Parathyroid adenoma (tissue), 2 donors: ENCODE data around the gene MROH9.
"Not testable (repeated sequence)": the region's sequence is repeated elsewhere in the genome, so short reads cannot be mapped to it uniquely, and the experiment has no call there.

Experiments used
- H2AFZ ChIP-seq: fragments of 300-600 bp; sonication (generic); one replicate; pipeline ENCODE4 v1.7.0; 2017; ENCODE audit warnings: antibody characterized with exemption, mild to moderate bottlenecking
- H3K27ac ChIP-seq: fragments of 300-600 bp; sonication (generic); one replicate; pipeline ENCODE4 v1.7.0; 2017
- H3K27me3 ChIP-seq: fragments of 300-600 bp; sonication (generic); one replicate; pipeline ENCODE4 v1.7.0; 2017; ENCODE audit warnings: low read length; ENCODE audit not compliant: control insufficient read depth, insufficient read depth
- H3K36me3 ChIP-seq: fragments of 300-600 bp; sonication (generic); one replicate; pipeline ENCODE4 v1.7.0; 2017; ENCODE audit warnings: low read length; ENCODE audit not compliant: control insufficient read depth, insufficient read depth
- H3K4me1 ChIP-seq: fragments of 300-600 bp; sonication (generic); one replicate; pipeline ENCODE4 v1.7.0; 2017; ENCODE audit warnings: control low read depth
- H3K4me2 ChIP-seq: fragments of 300-600 bp; sonication (generic); one replicate; pipeline ENCODE4 v1.7.0; 2017; ENCODE audit warnings: low read length
- H3K4me3 ChIP-seq: fragments of 300-600 bp; sonication (generic); one replicate; pipeline ENCODE4 v1.7.0; 2017; ENCODE audit warnings: low read depth, low read length
- H3K79me2 ChIP-seq: fragments of 300-600 bp; sonication (generic); one replicate; pipeline ENCODE4 v1.7.0; 2017; ENCODE audit warnings: control low read depth
- H3K9ac ChIP-seq: fragments of 300-600 bp; sonication (generic); one replicate; pipeline ENCODE4 v1.7.0; 2017; ENCODE audit warnings: mild to moderate bottlenecking
- H3K9me3 ChIP-seq: fragments of 300-600 bp; sonication (generic); one replicate; pipeline ENCODE4 v1.7.0; 2017; ENCODE audit warnings: low read length; ENCODE audit not compliant: control insufficient read depth
- TF ChIP-seq, protein P1 (sequence below): fragments of 300-600 bp; sonication (generic); IDR thresholded peaks from one replicate; pipeline ENCODE4 v1.7.0; 2017; ENCODE audit warnings: antibody characterized with exemption, mild to moderate bottlenecking
- donor health status: primary hyperparathyroidism.

Gene MROH9

GRCh38 chr1:170893655-170894297 is 41.6 kb upstream of the MROH9 start:
- no peak overlapping the region for H3K27ac ChIP-seq
- H3K4me3 ChIP-seq, result no peak overlapping the region
- no peaks in the 10 kb centered on the region for H3K79me2 ChIP-seq
- no peaks in the 10 kb centered on the region for H3K4me1 ChIP-seq
- no peak overlapping the region for H2AFZ ChIP-seq
- H3K36me3 ChIP-seq, result no peaks in the 10 kb centered on the region
- TF ChIP-seq, protein P1, sequence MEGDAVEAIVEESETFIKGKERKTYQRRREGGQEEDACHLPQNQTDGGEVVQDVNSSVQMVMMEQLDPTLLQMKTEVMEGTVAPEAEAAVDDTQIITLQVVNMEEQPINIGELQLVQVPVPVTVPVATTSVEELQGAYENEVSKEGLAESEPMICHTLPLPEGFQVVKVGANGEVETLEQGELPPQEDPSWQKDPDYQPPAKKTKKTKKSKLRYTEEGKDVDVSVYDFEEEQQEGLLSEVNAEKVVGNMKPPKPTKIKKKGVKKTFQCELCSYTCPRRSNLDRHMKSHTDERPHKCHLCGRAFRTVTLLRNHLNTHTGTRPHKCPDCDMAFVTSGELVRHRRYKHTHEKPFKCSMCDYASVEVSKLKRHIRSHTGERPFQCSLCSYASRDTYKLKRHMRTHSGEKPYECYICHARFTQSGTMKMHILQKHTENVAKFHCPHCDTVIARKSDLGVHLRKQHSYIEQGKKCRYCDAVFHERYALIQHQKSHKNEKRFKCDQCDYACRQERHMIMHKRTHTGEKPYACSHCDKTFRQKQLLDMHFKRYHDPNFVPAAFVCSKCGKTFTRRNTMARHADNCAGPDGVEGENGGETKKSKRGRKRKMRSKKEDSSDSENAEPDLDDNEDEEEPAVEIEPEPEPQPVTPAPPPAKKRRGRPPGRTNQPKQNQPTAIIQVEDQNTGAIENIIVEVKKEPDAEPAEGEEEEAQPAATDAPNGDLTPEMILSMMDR, result no peak
- no peaks in the 10 kb centered on the region for H3K9me3 ChIP-seq
- H3K27me3 ChIP-seq, result no peaks in the 10 kb centered on the region
- no peak overlapping the region for H3K4me2 ChIP-seq
- no peak overlapping the region for H3K9ac ChIP-seq

- H3K27me3 ChIP-seq, result no peaks in the 10 kb centered on the region
- no peaks in the 10 kb centered on the region for H3K9me3 ChIP-seq
- H2AFZ ChIP-seq, result no peak overlapping the region
- H3K4me1 ChIP-seq, result no peaks in the 10 kb centered on the region
- no peak overlapping the region for H3K4me3 ChIP-seq
- no peak overlapping the region for H3K27ac ChIP-seq
- TF ChIP-seq, protein P1, result no peak
- no peaks in the 10 kb centered on the region for H3K79me2 ChIP-seq
- H3K4me2 ChIP-seq, result no peak overlapping the region
- H3K9ac ChIP-seq, result no peak overlapping the region
- no peaks in the 10 kb centered on the region for H3K36me3 ChIP-seq
Observed at GRCh38 chr1:170903961-170904360, 31.4 kb upstream of the MROH9 start.

GRCh38 chr1:170908942-170909341 is 26.4 kb upstream of the MROH9 start:
- no peaks in the 10 kb centered on the region for H3K4me1 ChIP-seq
- H3K9me3 ChIP-seq, result no peaks in the 10 kb centered on the region
- no peaks in the 10 kb centered on the region for H3K36me3 ChIP-seq
- no peak overlapping the region for H3K4me3 ChIP-seq
- H2AFZ ChIP-seq, result no peak overlapping the region
- H3K9ac ChIP-seq, result no peak overlapping the region
- H3K27ac ChIP-seq, result no peak overlapping the region
- no peak overlapping the region for H3K4me2 ChIP-seq
- H3K79me2 ChIP-seq, result no peaks in the 10 kb centered on the region
- H3K27me3 ChIP-seq, result no peaks in the 10 kb centered on the region
- TF ChIP-seq, protein P1, result no peak

GRCh38 chr1:170910273-170910672 is 25.1 kb upstream of the MROH9 start:
- Histone ChIP-seq H3K27me3 (no peaks in the 10 kb centered on the region), H3K4me3 (no peak overlapping the region), H3K27ac (no peak overlapping the region), H3K9ac (no peak overlapping the region), H3K79me2 (no peaks in the 10 kb centered on the region), H3K4me2 (no peak overlapping the region), H3K36me3 (no peaks in the 10 kb centered on the region), H3K4me1 (no peaks in the 10 kb centered on the region), H3K9me3 (no peaks in the 10 kb centered on the region), H2AFZ (no peak overlapping the region)
- TF ChIP-seq, protein P1, result no peak

DNA sequence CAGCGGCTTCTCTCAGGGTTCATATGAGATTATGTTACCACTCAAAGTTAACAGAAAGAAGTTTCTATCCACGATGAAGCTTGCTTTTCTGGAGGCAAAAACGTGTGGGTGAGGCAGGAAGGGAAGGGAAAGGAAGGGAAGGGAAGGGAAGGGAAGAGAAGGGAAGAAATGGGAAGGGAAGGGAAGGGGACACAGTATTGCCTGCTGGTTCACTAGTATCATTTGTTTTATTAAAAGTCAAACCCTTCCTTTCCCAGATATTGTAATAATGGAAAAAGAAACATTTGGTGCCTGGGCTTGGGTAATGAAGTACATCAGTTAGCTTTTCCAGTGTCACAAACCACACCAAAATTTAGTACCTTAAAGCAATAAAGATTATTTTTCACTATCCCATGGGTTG is 18.0 kb upstream of the MROH9 start:
- Histone ChIP-seq H3K4me3 (no peak overlapping the region), H3K4me1 (no peaks in the 10 kb centered on the region), H3K9ac (no peak overlapping the region), H3K79me2 (no peaks in the 10 kb centered on the region), H3K27ac (no peak overlapping the region), H3K4me2 (no peak overlapping the region), H2AFZ (no peak overlapping the region), H3K36me3 (no peaks in the 10 kb centered on the region), H3K27me3 (no peaks in the 10 kb centered on the region), H3K9me3 (no peaks in the 10 kb centered on the region)
- TF ChIP-seq, protein P1, result no peak

- not testable (repeated sequence) for H3K27me3 ChIP-seq, H3K4me1 ChIP-seq, H3K79me2 ChIP-seq, H3K36me3 ChIP-seq, H3K9me3 ChIP-seq, H3K4me2 ChIP-seq, H3K4me3 ChIP-seq, H2AFZ ChIP-seq, H3K27ac ChIP-seq, H3K9ac ChIP-seq
Observed at GRCh38 chr1:170924656-170925055, 10.7 kb upstream of the MROH9 start.
